H1 (cell line): ENCODE results near the gene MPC1. TPM values are rescaled to one million over a fixed set of nuclear protein-coding genes. Genes with fewer than 3 reads are reported as not detected.

ENCODE experiments used
- CTCF ChIA-PET: fragments of 300-600 bp; sonication (Branson Sonifier 250); formaldehyde crosslinking; loops from one replicate; lab custom pipeline; 2021; ENCODE audit not compliant: partially characterized antibody; lab: Charles Lee
- POLR2A ChIA-PET: fragments of 300-600 bp; sonication (Branson Sonifier 250); formaldehyde crosslinking; loops from one replicate; lab custom pipeline; 2021; ENCODE audit warnings: inconsistent platforms; ENCODE audit not compliant: partially characterized antibody; lab: Charles Lee
- DNase-seq, 2 experiments: peaks; one replicate each; pipeline versions ENCODE4 v3.0.0 to v3.0.0-alpha.2; 2010 to 2022; ENCODE audit warnings: low spot score in 2 of 2, low read depth in 1 of 2, mixed read lengths in 1 of 2
- FAIRE-seq: peaks from 2 replicates; lab custom pipeline; 2011; peaks lifted over from hg19 to GRCh38; lab: Jason Lieb, UNC
- H2AFZ ChIP-seq: 2 replicates; pipeline ENCODE4 v1.8.1; 2012; ENCODE audit warnings: low read length, inconsistent platforms
- H2AK5ac ChIP-seq: 2 replicates; pipeline ENCODE4 v1.6.1; 2013; ENCODE audit warnings: low read depth, low read length
- H2BK120ac ChIP-seq: replicated peaks from 2 replicates; pipeline ENCODE3; 2013; ENCODE audit warnings: low read depth, low read length, inconsistent platforms
- H2BK12ac ChIP-seq: 2 replicates; pipeline ENCODE4 v1.6.1; 2013; ENCODE audit warnings: low read depth, low read length
- H2BK15ac ChIP-seq: 2 replicates; pipeline ENCODE4 v1.6.1; 2013; ENCODE audit warnings: low read length
- H2BK20ac ChIP-seq: 2 replicates; pipeline ENCODE4 v1.6.1; 2013; ENCODE audit warnings: low read length
- H2BK5ac ChIP-seq: 2 replicates; pipeline ENCODE4 v1.6.1; 2013; ENCODE audit warnings: low read depth, low read length
- H3K14ac ChIP-seq: 2 replicates; pipeline ENCODE4 v1.6.1; 2013; ENCODE audit warnings: inconsistent platforms; ENCODE audit not compliant: insufficient read length
- H3K18ac ChIP-seq: 2 replicates; pipeline ENCODE4 v1.6.1; 2013; ENCODE audit warnings: low read length; ENCODE audit errors: extremely low read depth
- H3K23ac ChIP-seq: 2 replicates; pipeline ENCODE4 v1.6.1; 2013; ENCODE audit warnings: inconsistent platforms; ENCODE audit not compliant: insufficient read length
- H3K23me2 ChIP-seq: 2 replicates; pipeline ENCODE4 v1.6.1; 2013; ENCODE audit warnings: low read depth, low read length
- H3K27ac ChIP-seq: 2 replicates; pipeline ENCODE4 v1.6.1; 2011; ENCODE audit warnings: low read depth, low read length, inconsistent platforms
- H3K27me3 ChIP-seq, 4 experiments: replicated peaks in 1 of 4; 1 replicate in 1 of 4; 2 replicates in 3 of 4; pipeline versions ENCODE4 v1.6.1 to v1.8.1; 2011 to 2013; ENCODE audit warnings: low read length in 3 of 4, mild to moderate bottlenecking in 3 of 4, inconsistent platforms in 2 of 4, mixed read lengths in 2 of 4, moderate library complexity in 1 of 4; ENCODE audit not compliant: control insufficient read depth in 3 of 4, insufficient read depth in 3 of 4; ENCODE audit errors: extremely low read depth in 1 of 4
- H3K36me3 ChIP-seq, 4 experiments: 2 replicates each; pipeline versions ENCODE4 v1.6.1 to v1.8.1; 2011 to 2013; ENCODE audit warnings: mild to moderate bottlenecking in 4 of 4, low read length in 3 of 4, moderate library complexity in 2 of 4, control low read depth in 1 of 4, inconsistent platforms in 1 of 4; ENCODE audit not compliant: insufficient read depth in 4 of 4, control insufficient read depth in 2 of 4
- H3K4ac ChIP-seq: replicated peaks from 2 replicates; pipeline ENCODE3; 2013; ENCODE audit warnings: low read length, low read depth, mixed read lengths, inconsistent platforms; ENCODE audit not compliant: insufficient read length
- H3K4me1 ChIP-seq, 4 experiments: replicated peaks in 1 of 4; 1 replicate in 1 of 4; 2 replicates in 3 of 4; pipeline versions ENCODE4 v1.6.1 to v1.8.1; 2011 to 2013; ENCODE audit warnings: low read length in 3 of 4, inconsistent platforms in 2 of 4, mixed read lengths in 1 of 4; ENCODE audit not compliant: insufficient read depth in 4 of 4, control insufficient read depth in 3 of 4
- H3K4me2 ChIP-seq, 2 experiments: 2 replicates each; pipeline versions ENCODE4 v1.6.1 to v1.8.1; 2011 to 2013; ENCODE audit warnings: low read depth in 2 of 2, low read length in 2 of 2, control low read depth in 1 of 2, inconsistent platforms in 1 of 2, mild to moderate bottlenecking in 1 of 2; ENCODE audit not compliant: insufficient read depth in 1 of 2
- H3K4me3 ChIP-seq, 4 experiments: fragments of 200-600, 300-600 bp in 1 of 4; sonication (generic), shearing (Covaris generic), sonication (Bioruptor Twin) in 1 of 4; 2 replicates each; pipeline versions ENCODE4 v1.5.1 to v1.8.1; 2011 to 2016; ENCODE audit warnings: low read length in 4 of 4, low read depth in 3 of 4, control low read depth in 2 of 4, inconsistent platforms in 2 of 4, mild to moderate bottlenecking in 2 of 4, mixed read lengths in 1 of 4, moderate library complexity in 1 of 4; ENCODE audit not compliant: insufficient read depth in 2 of 4; ENCODE audit errors: extremely low read depth in 1 of 4
- H3K56ac ChIP-seq: replicated peaks from 2 replicates; pipeline ENCODE3; 2013; ENCODE audit warnings: low read depth, mild to moderate bottlenecking, mixed read lengths, low read length, inconsistent platforms; ENCODE audit not compliant: insufficient read length
- H3K79me1 ChIP-seq: 2 replicates; pipeline ENCODE4 v1.6.1; 2013; ENCODE audit warnings: low read depth, low read length, control low read depth
- H3K79me2 ChIP-seq, 2 experiments: 2 replicates each; pipeline versions ENCODE4 v1.6.1 to v1.8.1; 2012 to 2013; ENCODE audit warnings: low read length in 2 of 2, mild to moderate bottlenecking in 2 of 2, inconsistent platforms in 1 of 2; ENCODE audit not compliant: insufficient read depth in 2 of 2, control insufficient read depth in 1 of 2
- H3K9ac ChIP-seq, 4 experiments: replicated peaks in 1 of 4; 1 replicate in 1 of 4; 2 replicates in 3 of 4; pipeline versions ENCODE4 v1.6.1 to v1.8.1; 2011 to 2013; ENCODE audit warnings: low read depth in 3 of 4, low read length in 3 of 4, control low read depth in 2 of 4, mild to moderate bottlenecking in 2 of 4, moderate library complexity in 2 of 4, inconsistent platforms in 1 of 4; ENCODE audit errors: extremely low read depth in 1 of 4
- H3K9me3 ChIP-seq, 2 experiments: 2 replicates each; pipeline versions ENCODE4 v1.6.1 to v1.8.1; 2012 to 2013; ENCODE audit warnings: mild to moderate bottlenecking in 2 of 2, moderate library complexity in 2 of 2, control low read depth in 1 of 2, inconsistent platforms in 1 of 2, low read depth in 1 of 2, low read length in 1 of 2, mixed read lengths in 1 of 2; ENCODE audit not compliant: insufficient read depth in 2 of 2
- H4K20me1 ChIP-seq, 2 experiments: replicated peaks in 1 of 2; 2 replicates each; pipeline versions ENCODE3 to v1.8.1; 2011 to 2013; ENCODE audit warnings: inconsistent platforms in 2 of 2, low read length in 2 of 2, mild to moderate bottlenecking in 1 of 2; ENCODE audit not compliant: insufficient read depth in 2 of 2, control insufficient read depth in 1 of 2
- H4K5ac ChIP-seq: 2 replicates; pipeline ENCODE4 v1.6.1; 2013; ENCODE audit warnings: low read length, low read depth, mixed read lengths, inconsistent platforms; ENCODE audit not compliant: insufficient read length
- H4K8ac ChIP-seq: 2 replicates; pipeline ENCODE4 v1.8.0; 2013; ENCODE audit warnings: mild to moderate bottlenecking, moderate library complexity, low read length, inconsistent platforms; ENCODE audit not compliant: insufficient read depth; ENCODE audit errors: extremely low read depth
- H4K91ac ChIP-seq: replicated peaks from 2 replicates; pipeline ENCODE3; 2013; ENCODE audit warnings: low read length, mixed read lengths, inconsistent platforms; ENCODE audit not compliant: insufficient read length
- CBX8 ChIP-seq: fragments of 300-800, 300-1000 bp; sonication (generic); IDR thresholded peaks from 2 replicates; pipeline ENCODE4 v1.7.1; 2016; ENCODE audit warnings: low read depth, low read length, borderline replicate concordance
- NRF1 ChIP-seq: IDR thresholded peaks from 2 replicates; pipeline ENCODE4 v1.6.1; 2011; ENCODE audit warnings: mild to moderate bottlenecking, low read depth, low read length, improper control_type of control experiment
- SAP30 ChIP-seq: fragments of 300-600 bp; sonication (generic); IDR thresholded peaks from 2 replicates; pipeline ENCODE4 v1.7.1; 2012; ENCODE audit warnings: low read length, moderate library complexity, mild to moderate bottlenecking, inconsistent platforms; ENCODE audit not compliant: insufficient read depth, insufficient replicate concordance
- SP4 ChIP-seq: IDR thresholded peaks from 2 replicates; pipeline ENCODE4 v1.6.1; 2012; ENCODE audit warnings: low read length, inconsistent platforms
- WGBS, 2 experiments: shearing (Covaris generic) in 1 of 2; methylation state at CpG; one replicate each; pipeline versions ENCODE4 v1.1.6 to v1.1.7; 2013 to 2015; ENCODE audit warnings: low lambda C conversion rate in 2 of 2, mixed read lengths in 2 of 2, inconsistent platforms in 1 of 2, low coverage in 1 of 2, missing lambda C conversion rate in 1 of 2; ENCODE audit not compliant: insufficient replicate concordance in 2 of 2, insufficient coverage in 1 of 2, insufficient read length in 1 of 2; ENCODE audit errors: extremely low coverage in 1 of 2, missing lambda C conversion rate in 1 of 2; 5-methylcytosine and 5-hydroxymethylcytosine counted together
- polyA plus RNA-seq, 7 experiments: library from polyadenylated mRNA; depleted of rRNA in 3 of 7; stranded (reverse) in 5 of 7; unstranded in 2 of 7; fragments of >200 nt in 5 of 7; fragments of 200-250 nt in 2 of 7; gene quantifications; 1 replicate in 5 of 7; 2 replicates in 1 of 7; 4 replicates in 1 of 7; pipeline versions ENCODE4 v1.2.1 to v1.2.3, GENCODE V29; 2011 to 2013; ENCODE audit warnings: missing spikeins in 2 of 7, mixed read lengths in 2 of 7
- total RNA-seq: library from RNA; stranded (reverse); fragmentation: NEBNext Ultra II Directional; extraction: Animal tissue kit (Norgen Biotek cat#: 25700); gene quantifications from 2 replicates; pipeline ENCODE4 v1.2.1, GENCODE V29; 2021
- TF ChIP-seq, protein P1 (sequence below): IDR thresholded peaks from 2 replicates; pipeline ENCODE4 v1.6.1; 2012; ENCODE audit warnings: inconsistent platforms
- TF ChIP-seq, protein P2 (sequence below), 3 experiments: IDR thresholded peaks; 1 replicate in 2 of 3; 2 replicates in 1 of 3; pipeline versions ENCODE4 v1.5.1 to v1.6.1; 2011; ENCODE audit warnings: low read length in 3 of 3, mild to moderate bottlenecking in 3 of 3, inconsistent platforms in 2 of 3, low read depth in 1 of 3, moderate library complexity in 1 of 3; ENCODE audit not compliant: insufficient read depth in 1 of 3; ENCODE audit errors: control extremely low read depth in 1 of 3

The MPC1 gene
- total and polyA plus RNA-seq, 2 of the 8 experiments (the other 6 are each of a cell fraction or from before 2014, with no cell fraction given): 10.2 to 12.6 TPM

DNA sequence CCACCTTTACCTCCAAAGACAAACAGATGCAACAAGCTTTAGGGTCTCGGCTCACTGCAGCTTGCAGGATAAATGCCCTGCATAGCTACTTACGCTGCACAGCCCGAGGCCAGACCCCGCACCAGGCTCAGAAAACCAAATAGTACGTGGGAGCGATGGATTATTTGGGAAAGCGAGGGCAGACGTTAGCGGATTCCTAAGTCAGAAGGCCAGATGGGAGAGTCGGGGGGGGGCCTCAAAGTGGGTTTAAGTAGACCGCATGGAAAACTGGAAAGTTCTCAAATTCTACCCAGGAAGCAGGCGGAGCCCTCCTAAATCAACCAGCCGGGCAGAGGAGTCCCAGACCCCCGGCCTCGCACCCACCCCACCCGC is 40.8 kb downstream of the MPC1 start:
- POLR2A ChIA-PET: interaction anchor here (0.6 to 2.0 kb wide), 7 partner anchors 8 to 35 kb away, joined by 3 to 6 read pairs (median 4); no protein-coding TSS in a partner anchor
- Histone ChIP-seq H3K4me3 (peak overlapping the region; percentile 72 to 99 (median 93)), H3K4ac (no peak overlapping the region), H3K23me2 (peaks cover 5% of the 10 kb centered on the region), H2AK5ac (no peak overlapping the region), H3K36me3 (peaks cover 0 to 16% (median 3%) of the 10 kb centered on the region in 4 experiments; a peak in 4 of 8 replicates), H3K23ac (no peak overlapping the region), H2BK120ac (no peak overlapping the region), H3K18ac (peak overlapping the region; percentile 95), H3K4me2 (peak overlapping the region; percentile 82 to 89), H3K27me3 (no peaks in the 10 kb centered on the region), H3K14ac (no peak overlapping the region), H2BK15ac (no peak overlapping the region), H3K9me3 (no peaks in the 10 kb centered on the region), H4K91ac (peak overlapping the region; percentile 25), H2BK5ac (peak overlapping the region; percentile 95; the same call in 1 of the 2 replicates), H3K27ac (peak overlapping the region; percentile 81), H3K9ac (peak overlapping the region; percentile 49 to 88 (median 76)), H4K8ac (no peak overlapping the region; the same call in 1 of the 2 replicates), H2BK12ac (no peak overlapping the region), H3K4me1 (peaks cover 0 to 2% (median 0%) of the 10 kb centered on the region in 4 experiments; a peak in 2 of 7 replicates), H4K5ac (peak overlapping the region; percentile 33), H3K56ac (peak overlapping the region; percentile 94), H4K20me1 (peaks cover 9 to 25% of the 10 kb centered on the region in 2 experiments)
- 5% methylated on average over 14 of the region's 16 CpGs; no CpG with 5 or more reads in 1 of the 2 experiments for WGBS, 2 experiments
- DNase-seq: no peak
- TF ChIP-seq SAP30 (peak; percentile 7), NRF1 (no peak), CBX8 (no peak), SP4 (no peak)
- TF ChIP-seq, protein P1, sequence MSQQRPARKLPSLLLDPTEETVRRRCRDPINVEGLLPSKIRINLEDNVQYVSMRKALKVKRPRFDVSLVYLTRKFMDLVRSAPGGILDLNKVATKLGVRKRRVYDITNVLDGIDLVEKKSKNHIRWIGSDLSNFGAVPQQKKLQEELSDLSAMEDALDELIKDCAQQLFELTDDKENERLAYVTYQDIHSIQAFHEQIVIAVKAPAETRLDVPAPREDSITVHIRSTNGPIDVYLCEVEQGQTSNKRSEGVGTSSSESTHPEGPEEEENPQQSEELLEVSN: no peak
- TF ChIP-seq, protein P2, sequence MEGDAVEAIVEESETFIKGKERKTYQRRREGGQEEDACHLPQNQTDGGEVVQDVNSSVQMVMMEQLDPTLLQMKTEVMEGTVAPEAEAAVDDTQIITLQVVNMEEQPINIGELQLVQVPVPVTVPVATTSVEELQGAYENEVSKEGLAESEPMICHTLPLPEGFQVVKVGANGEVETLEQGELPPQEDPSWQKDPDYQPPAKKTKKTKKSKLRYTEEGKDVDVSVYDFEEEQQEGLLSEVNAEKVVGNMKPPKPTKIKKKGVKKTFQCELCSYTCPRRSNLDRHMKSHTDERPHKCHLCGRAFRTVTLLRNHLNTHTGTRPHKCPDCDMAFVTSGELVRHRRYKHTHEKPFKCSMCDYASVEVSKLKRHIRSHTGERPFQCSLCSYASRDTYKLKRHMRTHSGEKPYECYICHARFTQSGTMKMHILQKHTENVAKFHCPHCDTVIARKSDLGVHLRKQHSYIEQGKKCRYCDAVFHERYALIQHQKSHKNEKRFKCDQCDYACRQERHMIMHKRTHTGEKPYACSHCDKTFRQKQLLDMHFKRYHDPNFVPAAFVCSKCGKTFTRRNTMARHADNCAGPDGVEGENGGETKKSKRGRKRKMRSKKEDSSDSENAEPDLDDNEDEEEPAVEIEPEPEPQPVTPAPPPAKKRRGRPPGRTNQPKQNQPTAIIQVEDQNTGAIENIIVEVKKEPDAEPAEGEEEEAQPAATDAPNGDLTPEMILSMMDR (IDR thresholded peaks at IDR 0.05; ENCODE audit: control extremely low read depth in 1 of 3, insufficient read depth in 1 of 3, low read depth in 1 of 3, low read length in 3 of 3): no peak
- TF ChIP-seq, all 59 proteins: peak for 1
- H3K79me1 ChIP-seq: peaks cover 28% of the 10 kb centered on the region
- no peak overlapping the region for H2BK20ac ChIP-seq
- FAIRE-seq: no peak
- no peak overlapping the region for H2AFZ ChIP-seq
- H3K79me2 ChIP-seq: peaks cover 33 to 54% of the 10 kb centered on the region in 2 experiments
- CTCF ChIA-PET: interaction anchor here (1.1 to 1.6 kb wide), 2 partner anchors 11 to 40 kb away, joined by 4 to 5 read pairs; no protein-coding TSS in a partner anchor
